Measurements from ENCODE around the gene GNG7.

DNA sequence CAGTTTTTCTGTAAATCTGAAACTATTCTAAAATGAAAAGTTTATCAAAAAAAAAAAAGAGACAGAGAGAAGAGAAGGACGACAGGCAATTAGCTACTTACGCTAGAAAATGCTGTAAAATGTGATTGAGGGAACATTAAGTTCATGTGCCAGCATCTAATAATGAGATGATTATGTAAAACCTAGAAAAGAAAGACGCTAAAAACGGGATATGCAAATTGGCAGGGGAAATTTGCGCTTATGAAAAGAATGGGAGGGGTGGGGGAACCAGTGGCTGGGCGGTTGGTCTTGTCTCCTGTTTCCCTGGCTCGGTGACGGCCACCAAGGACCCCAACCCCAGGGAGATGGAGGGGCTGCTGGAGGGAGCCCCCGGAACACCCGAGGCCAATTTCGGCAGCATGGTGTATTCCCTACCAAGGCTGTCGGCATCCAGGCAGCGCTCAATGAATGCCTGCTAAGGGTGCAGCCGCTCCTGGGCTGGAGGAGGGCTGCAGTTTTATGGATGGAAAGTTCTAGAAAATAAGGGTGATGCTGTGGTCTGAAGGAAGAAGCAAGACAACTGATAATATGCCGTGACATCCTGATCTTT is 34.2 kb downstream of the GNG7 start:
- TF ChIP-seq, protein P1, sequence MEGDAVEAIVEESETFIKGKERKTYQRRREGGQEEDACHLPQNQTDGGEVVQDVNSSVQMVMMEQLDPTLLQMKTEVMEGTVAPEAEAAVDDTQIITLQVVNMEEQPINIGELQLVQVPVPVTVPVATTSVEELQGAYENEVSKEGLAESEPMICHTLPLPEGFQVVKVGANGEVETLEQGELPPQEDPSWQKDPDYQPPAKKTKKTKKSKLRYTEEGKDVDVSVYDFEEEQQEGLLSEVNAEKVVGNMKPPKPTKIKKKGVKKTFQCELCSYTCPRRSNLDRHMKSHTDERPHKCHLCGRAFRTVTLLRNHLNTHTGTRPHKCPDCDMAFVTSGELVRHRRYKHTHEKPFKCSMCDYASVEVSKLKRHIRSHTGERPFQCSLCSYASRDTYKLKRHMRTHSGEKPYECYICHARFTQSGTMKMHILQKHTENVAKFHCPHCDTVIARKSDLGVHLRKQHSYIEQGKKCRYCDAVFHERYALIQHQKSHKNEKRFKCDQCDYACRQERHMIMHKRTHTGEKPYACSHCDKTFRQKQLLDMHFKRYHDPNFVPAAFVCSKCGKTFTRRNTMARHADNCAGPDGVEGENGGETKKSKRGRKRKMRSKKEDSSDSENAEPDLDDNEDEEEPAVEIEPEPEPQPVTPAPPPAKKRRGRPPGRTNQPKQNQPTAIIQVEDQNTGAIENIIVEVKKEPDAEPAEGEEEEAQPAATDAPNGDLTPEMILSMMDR (IDR thresholded peaks at IDR 0.05; ENCODE audit: low read length): no peak
- no peak for TF ChIP-seq EZH2phosphoT487 (IDR thresholded peaks at IDR 0.05; ENCODE audit: low read length)

All from MM.1S (cell line).